Neuronal stem cell (in vitro differentiated cells): ENCODE results near the gene DDX1.
"Not testable (repeated sequence)": the region's sequence is repeated elsewhere in the genome, so short reads cannot be mapped to it uniquely, and the experiment has no call there.

Experiments
- DNase-seq: peaks from one replicate; pipeline ENCODE4 v3.0.0-alpha.2; 2013; ENCODE audit warnings: low spot score
- H2AFZ ChIP-seq: one replicate; pipeline ENCODE4 v1.6.1; 2013; ENCODE audit warnings: mild to moderate bottlenecking, low read length, inconsistent platforms
- H2AK5ac ChIP-seq: 2 replicates; pipeline ENCODE4 v1.6.1; 2013; ENCODE audit warnings: low read depth, mild to moderate bottlenecking, inconsistent platforms, low read length, moderate library complexity, mixed read lengths
- H2BK120ac ChIP-seq: 2 replicates; pipeline ENCODE4 v1.6.1; 2013; ENCODE audit warnings: low read depth, mild to moderate bottlenecking, inconsistent platforms, low read length, moderate library complexity, mixed read lengths
- H2BK12ac ChIP-seq: one replicate; pipeline ENCODE4 v1.6.1; 2013; ENCODE audit warnings: low read length, inconsistent platforms
- H2BK15ac ChIP-seq: 2 replicates; pipeline ENCODE4 v1.6.1; 2013; ENCODE audit warnings: mild to moderate bottlenecking, low read length, inconsistent platforms, mixed read lengths
- H2BK5ac ChIP-seq: one replicate; pipeline ENCODE4 v1.6.1; 2013; ENCODE audit warnings: inconsistent platforms, mild to moderate bottlenecking, low read length, moderate library complexity
- H3K14ac ChIP-seq: one replicate; pipeline ENCODE4 v1.6.1; 2013; ENCODE audit warnings: low read length, inconsistent platforms
- H3K18ac ChIP-seq: 2 replicates; pipeline ENCODE4 v1.6.1; 2013; ENCODE audit warnings: low read length, inconsistent platforms
- H3K23ac ChIP-seq: 2 replicates; pipeline ENCODE4 v1.6.1; 2013; ENCODE audit warnings: low read depth, mild to moderate bottlenecking, mixed read lengths, low read length, inconsistent platforms; ENCODE audit not compliant: poor library complexity
- H3K27ac ChIP-seq: replicated peaks from 3 replicates; pipeline ENCODE4 v1.5.1; 2013; ENCODE audit warnings: low read length, inconsistent platforms
- H3K27me3 ChIP-seq, 3 experiments: 2 replicates each; pipeline ENCODE4 v1.6.1; 2013; ENCODE audit warnings: low read length in 3 of 3, mild to moderate bottlenecking in 2 of 3, inconsistent platforms in 1 of 3, low read depth in 1 of 3, mixed read lengths in 1 of 3, moderate library complexity in 1 of 3; ENCODE audit not compliant: control insufficient read depth in 3 of 3, insufficient read depth in 3 of 3
- H3K36me3 ChIP-seq, 2 donors: replicated peaks in 1 of 2; 2 replicates each; pipeline ENCODE4 v1.6.1; 2013; ENCODE audit warnings: low read length in 2 of 2; ENCODE audit not compliant: control insufficient read depth in 2 of 2, insufficient read depth in 2 of 2
- H3K4ac ChIP-seq: 2 replicates; pipeline ENCODE4 v1.6.1; 2013; ENCODE audit warnings: inconsistent platforms, mild to moderate bottlenecking, low read length, moderate library complexity
- H3K4me1 ChIP-seq, 2 donors: 1 replicate in 1 of 2; 2 replicates in 1 of 2; pipeline ENCODE4 v1.6.1; 2013; ENCODE audit warnings: low read length in 2 of 2, low read depth in 1 of 2; ENCODE audit not compliant: control insufficient read depth in 2 of 2, insufficient read depth in 1 of 2
- H3K4me2 ChIP-seq: one replicate; pipeline ENCODE4 v1.6.1; 2013; ENCODE audit warnings: mild to moderate bottlenecking, low read length, inconsistent platforms; ENCODE audit not compliant: insufficient read depth, poor library complexity, severe bottlenecking
- H3K4me3 ChIP-seq, 2 donors: 2 replicates each; pipeline ENCODE4 v1.5.1; 2013; ENCODE audit warnings: low read length in 2 of 2, mild to moderate bottlenecking in 2 of 2, inconsistent platforms in 1 of 2, moderate library complexity in 1 of 2
- H3K79me1 ChIP-seq: one replicate; pipeline ENCODE4 v1.6.1; 2013; ENCODE audit warnings: low read depth, mild to moderate bottlenecking, inconsistent platforms, low read length, moderate library complexity
- H3K9ac ChIP-seq: one replicate; pipeline ENCODE4 v1.6.1; 2013; ENCODE audit warnings: mild to moderate bottlenecking, low read depth, low read length, inconsistent platforms; ENCODE audit not compliant: poor library complexity
- H3K9me3 ChIP-seq, 2 donors: replicated peaks in 1 of 2; 2 replicates each; pipeline versions ENCODE3 to v1.6.1; 2013; ENCODE audit warnings: low read length in 2 of 2, mild to moderate bottlenecking in 2 of 2, inconsistent platforms in 1 of 2, low read depth in 1 of 2, mixed read lengths in 1 of 2, moderate library complexity in 1 of 2; ENCODE audit not compliant: control insufficient read depth in 2 of 2, insufficient read depth in 1 of 2
- H4K8ac ChIP-seq: one replicate; pipeline ENCODE4 v1.6.1; 2013; ENCODE audit warnings: low read depth, mild to moderate bottlenecking, inconsistent platforms, low read length, moderate library complexity
- H4K91ac ChIP-seq: one replicate; pipeline ENCODE4 v1.6.1; 2013; ENCODE audit warnings: low read length, low read depth, mild to moderate bottlenecking, inconsistent platforms; ENCODE audit not compliant: poor library complexity
- WGBS, 2 donors: extraction: QIAGEN DNeasy Blood & Tissue Kit; methylation state at CpG; one replicate each; pipeline ENCODE4 v1.1.7; 2013; ENCODE audit warnings: missing lambda C conversion rate in 2 of 2, mixed read lengths in 1 of 2; ENCODE audit not compliant: insufficient read length in 2 of 2, insufficient replicate concordance in 1 of 2; ENCODE audit errors: extremely low coverage in 2 of 2; 5-methylcytosine and 5-hydroxymethylcytosine counted together

The DDX1 gene

DNA sequence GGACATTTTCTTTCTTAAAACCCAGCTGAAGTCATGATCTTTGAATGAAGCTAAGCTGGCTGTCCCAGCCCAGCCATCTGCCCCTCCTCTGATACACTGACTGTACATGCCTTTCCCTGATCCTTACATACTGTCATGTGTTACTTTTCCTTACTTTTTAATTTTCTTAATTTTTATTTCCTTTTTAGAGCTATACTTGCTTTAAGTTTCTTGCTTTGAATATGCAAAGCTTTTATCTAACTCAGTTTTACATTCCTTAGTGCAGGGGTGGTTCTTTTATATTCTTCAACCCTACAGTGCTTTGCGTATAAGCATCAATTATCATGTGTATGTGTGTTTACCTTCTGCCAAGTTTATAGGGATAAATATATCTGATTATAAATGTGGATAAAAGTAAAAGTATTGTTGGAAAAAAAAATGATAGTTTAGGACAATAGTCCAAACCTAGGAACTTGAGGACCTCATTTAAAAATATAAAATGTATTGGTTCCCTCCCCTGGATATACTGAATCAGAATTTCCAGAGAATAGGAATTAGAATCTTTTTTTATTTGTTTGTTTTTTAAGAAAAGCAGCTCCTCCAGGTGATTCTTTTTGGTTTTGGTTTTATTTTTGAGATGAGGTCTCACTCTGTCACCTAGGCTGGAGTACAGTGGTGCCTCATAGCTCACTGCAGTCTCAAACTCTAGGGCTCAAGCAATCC lies 17.8 kb downstream of the DDX1 start:
- no peak overlapping the region for H3K4me3 ChIP-seq
- H2BK120ac ChIP-seq, result no peak overlapping the region
- H3K36me3 ChIP-seq, result peaks cover 26 to 78% of the 10 kb centered on the region in 2 donors
- H3K4me2 ChIP-seq, result no peak overlapping the region
- no peak overlapping the region for H2BK5ac ChIP-seq
- H3K4ac ChIP-seq, result no peak overlapping the region
- no peaks in the 10 kb centered on the region for H3K4me1 ChIP-seq
- no peak overlapping the region for H4K8ac ChIP-seq
- peaks cover 0 to 15% of the 10 kb centered on the region in 2 donors for H3K9me3 ChIP-seq
- no peak overlapping the region for H2AK5ac ChIP-seq
- no peak overlapping the region for H2BK15ac ChIP-seq
- no peak for DNase-seq
- H2AFZ ChIP-seq, result no peak overlapping the region
- no peak overlapping the region for H3K23ac ChIP-seq
- H3K27ac ChIP-seq, result no peak overlapping the region
- no CpG with 5 or more reads among the region's 1 CpG for WGBS, 2 donors
- no peak overlapping the region for H3K18ac ChIP-seq
- peaks cover 2% of the 10 kb centered on the region for H3K79me1 ChIP-seq
- H2BK12ac ChIP-seq, result no peak overlapping the region
- no peak overlapping the region for H3K9ac ChIP-seq
- no peak overlapping the region for H3K14ac ChIP-seq
- no peak overlapping the region for H4K91ac ChIP-seq
- no peaks in the 10 kb centered on the region for H3K27me3 ChIP-seq

DNA sequence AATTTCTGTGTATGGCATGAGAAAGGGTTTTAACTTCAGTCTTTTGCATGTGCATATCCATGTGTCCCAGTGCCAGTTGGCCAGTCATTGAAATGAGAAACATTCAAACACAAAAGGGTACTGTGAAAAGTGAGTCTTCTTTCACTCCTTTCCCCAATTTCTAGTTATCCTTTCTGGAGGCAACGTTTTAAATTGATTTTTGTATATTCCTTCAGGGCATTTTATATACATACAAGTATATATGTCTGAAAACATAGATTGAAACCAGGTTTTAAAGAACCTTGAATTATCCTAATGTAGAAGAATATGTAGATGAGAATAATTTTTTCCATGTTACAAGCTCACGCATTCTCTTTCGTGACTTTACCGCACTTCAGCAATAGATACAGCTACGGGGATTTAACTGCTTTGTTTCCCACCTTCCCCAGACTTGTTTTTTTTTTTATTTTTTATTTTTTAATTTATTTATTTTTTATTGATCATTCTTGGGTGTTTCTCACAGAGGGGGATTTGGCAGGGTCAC lies 18.8 kb downstream of the DDX1 start:
- Histone ChIP-seq H2AK5ac (no peak overlapping the region), H3K4me2 (no peak overlapping the region), H3K79me1 (no peaks in the 10 kb centered on the region), H3K36me3 (peaks cover 16 to 78% of the 10 kb centered on the region in 2 donors), H2BK120ac (no peak overlapping the region), H2AFZ (no peak overlapping the region), H3K27me3 (no peaks in the 10 kb centered on the region), H2BK5ac (no peak overlapping the region), H3K4me3 (no peak overlapping the region), H3K9me3 (peaks cover 0 to 15% of the 10 kb centered on the region in 2 donors), H4K91ac (no peak overlapping the region), H3K9ac (no peak overlapping the region), H4K8ac (no peak overlapping the region), H3K4ac (no peak overlapping the region), H3K23ac (no peak overlapping the region), H2BK12ac (no peak overlapping the region), H3K4me1 (no peaks in the 10 kb centered on the region), H2BK15ac (no peak overlapping the region), H3K27ac (no peak overlapping the region), H3K18ac (no peak overlapping the region), H3K14ac (no peak overlapping the region)
- no peak for DNase-seq
- WGBS, 2 donors, result no CpG with 5 or more reads among the region's 5 CpGs

DNA sequence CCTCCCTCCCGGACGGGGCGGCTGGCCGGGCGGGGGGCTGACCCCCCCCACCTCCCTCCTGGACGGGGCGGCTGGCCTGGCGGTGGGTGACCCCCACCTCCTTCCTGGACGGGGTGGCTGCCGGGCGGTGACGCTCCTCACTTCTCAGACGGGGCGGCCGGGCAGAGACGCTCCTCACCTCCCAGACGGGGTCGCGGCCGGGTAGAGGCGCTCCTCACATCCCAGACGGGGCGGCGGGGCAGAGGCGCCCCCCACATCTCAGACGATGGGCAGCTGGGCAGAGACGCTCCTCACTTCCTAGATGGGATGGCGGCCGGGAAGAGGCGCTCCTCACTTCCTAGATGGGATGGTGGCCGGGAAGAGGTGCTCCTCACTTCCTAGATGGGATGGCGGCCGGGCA lies 20.4 kb downstream of the DDX1 start:
- not testable (repeated sequence) for H3K23ac ChIP-seq, H3K79me1 ChIP-seq, H4K91ac ChIP-seq, H3K27ac ChIP-seq, H2BK12ac ChIP-seq, H2BK5ac ChIP-seq, DNase-seq, H2BK15ac ChIP-seq, H3K9ac ChIP-seq, H3K14ac ChIP-seq, H2BK120ac ChIP-seq, H3K27me3 ChIP-seq, H3K4ac ChIP-seq, H2AK5ac ChIP-seq, H3K4me2 ChIP-seq, H3K4me3 ChIP-seq, H2AFZ ChIP-seq, H4K8ac ChIP-seq, H3K18ac ChIP-seq, H3K4me1 ChIP-seq
- no CpG with 5 or more reads among the region's 33 CpGs for WGBS, 2 donors
- Histone ChIP-seq H3K36me3 (peaks cover 13 to 76% of the 10 kb centered on the region in 2 donors), H3K9me3 (peaks cover 0 to 15% of the 10 kb centered on the region in 2 donors)

DNA sequence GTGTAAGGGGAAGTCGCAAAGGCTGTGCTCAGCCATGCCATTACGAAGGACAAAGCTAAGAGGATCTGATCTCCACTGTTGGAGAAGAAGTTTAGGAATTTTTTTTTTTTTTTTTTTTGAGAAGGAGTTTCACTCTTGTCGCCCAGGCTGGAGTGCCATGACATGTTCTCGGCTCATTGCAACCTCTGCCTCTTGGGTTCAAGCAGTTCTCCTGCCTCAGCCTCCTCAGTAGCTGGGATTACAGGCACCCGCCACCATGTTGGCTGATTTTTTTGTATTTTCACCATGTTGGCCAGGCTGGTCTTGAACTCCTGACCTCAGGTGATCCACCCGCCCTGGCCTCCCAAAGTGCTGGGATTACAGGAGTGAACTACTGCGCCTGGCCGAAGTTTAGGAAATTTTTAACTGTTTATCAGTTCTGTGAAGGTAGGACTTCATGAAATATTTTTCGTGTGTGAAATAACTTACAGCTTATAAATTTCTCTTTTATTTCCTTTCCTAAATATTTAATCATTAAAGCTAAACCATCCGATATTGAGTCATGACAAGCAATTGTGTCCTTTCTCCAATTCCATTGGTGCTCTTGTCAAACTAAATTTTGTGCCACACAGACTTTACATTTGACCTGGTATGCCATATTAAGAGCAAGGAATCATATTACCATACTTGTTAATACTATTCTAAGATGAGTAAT lies 22.2 kb downstream of the DDX1 start:
- no peak overlapping the region for H4K91ac ChIP-seq
- H3K9me3 ChIP-seq, result peaks cover 0 to 15% of the 10 kb centered on the region in 2 donors
- no peak overlapping the region for H3K4me2 ChIP-seq
- no peak overlapping the region for H2AK5ac ChIP-seq
- H3K23ac ChIP-seq, result no peak overlapping the region
- H2AFZ ChIP-seq, result no peak overlapping the region
- no peak overlapping the region for H2BK120ac ChIP-seq
- peaks cover under 1% of the 10 kb centered on the region for H3K79me1 ChIP-seq
- no peak overlapping the region for H2BK15ac ChIP-seq
- H3K9ac ChIP-seq, result no peak overlapping the region
- whole genome bisulfite sequencing, 2 donors, result no CpG with 5 or more reads among the region's 10 CpGs
- H3K4me1 ChIP-seq, result no peaks in the 10 kb centered on the region
- H3K14ac ChIP-seq, result no peak overlapping the region
- H2BK5ac ChIP-seq, result no peak overlapping the region
- no peak for DNase-seq
- H3K4ac ChIP-seq, result no peak overlapping the region
- no peak overlapping the region for H4K8ac ChIP-seq
- H3K4me3 ChIP-seq, result no peak overlapping the region
- H3K18ac ChIP-seq, result no peak overlapping the region
- H3K36me3 ChIP-seq, result peaks cover 11 to 76% of the 10 kb centered on the region in 2 donors
- no peak overlapping the region for H3K27ac ChIP-seq
- no peak overlapping the region for H2BK12ac ChIP-seq
- no peaks in the 10 kb centered on the region for H3K27me3 ChIP-seq
